Stimulated activated CD4-positive, alpha-beta T cell treated with anti-CD3 and anti-CD28 coated beads, Interleukin-2, amount 100 ng/mL, for 24 hours (primary cell): ENCODE data around the gene MAML3.
A peak's percentile ranks its signal among the peaks of the same experiment; 100 is the strongest.

Experiments used
- DNase-seq, 2 donors: peaks; one replicate each; pipeline ENCODE4 v3.0.0-alpha.2; 2020

Gene MAML3

GRCh38 chr4:140037353-140038030 lies 116.5 kb downstream of the MAML3 start:
- no peak for DNase-seq

DNA sequence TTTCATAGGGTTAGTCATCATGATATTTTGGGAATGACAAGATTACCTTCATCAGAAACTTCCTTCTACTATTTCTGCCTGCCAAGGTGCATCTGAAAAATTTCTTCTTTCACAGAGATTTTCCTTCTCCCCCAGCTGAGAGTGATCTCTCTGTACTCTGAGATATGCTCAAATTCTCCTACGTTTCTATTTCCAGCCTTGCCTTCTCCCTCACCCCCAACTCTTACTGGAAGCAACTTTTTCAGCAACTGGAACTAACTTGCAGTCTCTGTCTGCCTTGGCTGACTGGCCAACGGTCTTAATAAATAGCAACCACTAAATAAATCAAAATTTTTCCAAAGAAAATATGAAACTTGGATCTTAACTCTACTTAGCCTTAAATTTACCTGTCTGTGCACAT lies 122.3 kb downstream of the MAML3 start:
- no peak for DNase-seq

DNA sequence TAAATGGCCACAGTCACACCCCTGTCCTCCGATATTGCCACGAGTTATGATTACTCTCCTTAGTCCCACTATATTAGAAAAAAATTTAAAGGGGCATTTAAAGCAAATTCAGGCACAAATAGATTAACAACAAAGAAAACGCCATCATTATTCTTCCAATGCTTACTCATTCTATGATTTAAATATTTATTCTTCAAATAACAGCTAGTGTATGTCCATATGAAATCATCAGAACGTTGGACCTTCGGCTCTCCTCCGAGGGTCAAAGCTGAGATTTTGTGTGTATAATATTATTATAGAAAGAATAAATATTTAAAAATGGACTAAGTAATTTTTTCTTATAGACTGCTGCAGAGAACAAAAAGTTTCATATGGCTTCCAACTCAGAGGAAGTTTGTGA lies 122.9 kb downstream of the MAML3 start:
- no peak for DNase-seq

GRCh38 chr4:140028676-140029517 lies 125.1 kb downstream of the MAML3 start:
- no peak for DNase-seq

- no peak for DNase-seq
These were observed 125.9 kb downstream of the MAML3 start for GRCh38 chr4:140028101-140028500.

- DNase-seq, result no peak
These were observed 126.9 kb downstream of the MAML3 start for GRCh38 chr4:140027101-140027500.

GRCh38 chr4:140025470-140025869 lies 128.5 kb downstream of the MAML3 start:
- no peak for DNase-seq

GRCh38 chr4:140020457-140021361 lies 133.3 kb downstream of the MAML3 start:
- no peak for DNase-seq

DNA sequence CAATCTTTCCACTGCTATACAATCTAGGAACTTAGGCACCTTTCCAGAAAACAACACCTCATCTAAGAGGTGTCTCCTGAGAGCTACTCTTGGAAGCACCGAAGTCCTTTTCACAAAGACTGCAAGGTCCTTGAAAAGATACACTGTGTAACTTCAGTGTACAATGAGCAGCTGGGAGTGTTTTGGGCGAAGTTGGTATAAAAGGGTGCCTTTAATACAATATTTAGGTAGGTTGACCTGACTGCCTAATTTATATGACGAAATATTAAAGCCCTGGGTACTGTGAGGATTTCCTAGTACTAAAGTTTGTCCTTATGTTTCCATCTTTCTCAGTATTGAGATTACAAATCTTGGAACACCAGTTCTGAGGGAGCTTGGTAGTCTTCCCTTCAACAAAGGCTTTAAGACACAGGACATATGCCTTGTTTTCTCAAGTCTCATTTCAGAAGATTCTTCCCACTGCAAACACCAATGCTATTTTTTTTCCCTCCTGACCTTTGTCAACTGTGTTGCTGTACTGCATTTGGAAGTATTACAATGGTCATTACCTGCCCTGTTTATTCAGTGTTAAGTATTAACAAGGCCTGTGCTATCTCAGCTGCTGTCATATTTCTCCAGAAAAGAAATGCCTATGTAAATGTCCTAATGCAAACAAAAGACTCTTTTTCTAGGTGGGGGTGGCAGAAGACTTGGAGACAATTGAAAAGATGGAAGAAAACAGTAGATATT lies 134.2 kb downstream of the MAML3 start:
- no peak for DNase-seq

GRCh38 chr4:140018931-140019618 lies 134.9 kb downstream of the MAML3 start:
- no peak for DNase-seq

DNA sequence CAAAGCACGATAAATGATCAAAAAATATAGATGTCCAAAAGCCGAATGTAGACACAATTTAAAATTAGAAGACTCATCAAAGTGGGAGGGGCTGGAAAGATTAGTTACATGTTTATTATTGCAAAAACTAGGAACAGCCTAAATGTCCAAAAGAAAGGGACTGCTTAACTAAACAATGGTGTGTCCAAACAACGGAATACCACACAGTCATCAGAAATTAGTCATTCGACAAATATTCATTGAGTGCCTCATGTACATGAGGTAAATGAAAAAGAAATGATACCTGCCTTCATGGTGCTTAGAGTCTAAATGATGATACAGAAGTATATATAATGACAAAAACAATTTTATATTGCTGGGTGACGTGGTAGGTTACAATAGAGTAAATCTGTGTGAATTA lies 139.7 kb downstream of the MAML3 start:
- DNase-seq, result no peak

DNA sequence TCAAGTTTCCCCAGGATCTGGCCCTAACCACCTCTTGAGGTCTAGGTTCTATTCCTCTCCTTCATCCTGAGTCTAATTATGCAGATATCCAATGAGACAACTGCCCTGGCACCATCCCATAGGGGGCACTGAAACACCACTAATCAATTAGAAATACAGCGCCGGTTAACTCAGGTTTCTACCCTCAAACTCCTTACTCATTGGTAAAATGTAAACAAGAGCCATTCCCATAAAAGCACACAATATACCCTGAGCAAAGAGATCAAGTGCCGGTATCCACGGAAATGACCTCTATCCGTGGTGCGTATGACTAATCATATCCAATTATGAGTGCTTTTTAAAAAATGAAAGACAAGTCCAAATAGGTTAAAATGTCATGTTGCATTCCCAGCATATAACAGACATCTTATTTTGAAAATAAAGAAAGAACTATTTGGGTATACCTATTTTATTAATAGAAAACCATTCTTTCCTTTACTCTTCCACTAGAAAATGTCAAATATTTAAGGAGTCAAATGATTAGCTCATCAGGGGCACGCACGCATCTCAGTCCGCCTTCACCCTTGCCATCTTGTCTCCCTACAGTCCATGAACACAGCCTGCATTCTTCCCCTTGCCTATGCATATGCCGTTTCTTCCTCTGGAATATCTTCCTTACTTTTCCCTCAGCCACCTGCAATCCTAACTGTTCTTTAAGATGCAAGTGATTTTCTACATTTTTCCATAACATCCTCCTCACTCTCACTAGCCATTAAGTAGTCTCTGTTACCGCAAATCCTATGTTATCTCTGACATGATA lies 141.1 kb downstream of the MAML3 start:
- peak; percentile 52 to 65 for DNase-seq

GRCh38 chr4:140005699-140006098 lies 148.3 kb downstream of the MAML3 start:
- DNase-seq, result no peak

- DNase-seq, result no peak
These were observed 148.9 kb downstream of the MAML3 start for GRCh38 chr4:140004922-140005627.

- no peak for DNase-seq
These were observed 149.5 kb downstream of the MAML3 start for GRCh38 chr4:140004549-140004895.

- DNase-seq, result no peak
These were observed 150.0 kb downstream of the MAML3 start for GRCh38 chr4:140003876-140004548.

GRCh38 chr4:140000232-140000631 lies 153.8 kb downstream of the MAML3 start:
- no peak for DNase-seq

- DNase-seq, result peak; percentile 52 to 64
These were observed 164.9 kb downstream of the MAML3 start for GRCh38 chr4:139988863-139989765.

- DNase-seq, result peak in 1 of 2 donors; percentile 20
These were observed 166.5 kb downstream of the MAML3 start for GRCh38 chr4:139987502-139987850.
